ENCODE data around the gene ZFR2.

Gene ZFR2

GRCh38 chr19:3874695-3875094 lies 5.9 kb upstream of the ZFR2 start:
- in situ Hi-C loops (cut with MboI; ENCODE audit: low sequenced_read_pairs), result loop anchor here (25.0 kb wide), 1 partner anchor 338 kb away; no protein-coding TSS in a partner anchor

- in situ Hi-C loops (cut with MboI; ENCODE audit: low sequenced_read_pairs), result loop anchor here (25.0 kb wide), 1 partner anchor 339 kb away; no protein-coding TSS in a partner anchor
Observed at GRCh38 chr19:3873151-3873550, 4.3 kb upstream of the ZFR2 start.

GRCh38 chr19:3867971-3868769 lies 668 bp downstream of the ZFR2 start:
- in situ Hi-C loops (cut with MboI; ENCODE audit: low sequenced_read_pairs), result loop anchor here (25.0 kb wide), 1 partner anchor 344 kb away; no protein-coding TSS in a partner anchor

GRCh38 chr19:3866910-3867638 lies 1.8 kb downstream of the ZFR2 start:
- in situ Hi-C loops (cut with MboI; ENCODE audit: low sequenced_read_pairs), result loop anchor here (25.0 kb wide), 1 partner anchor 345 kb away; no protein-coding TSS in a partner anchor

GRCh38 chr19:3863648-3864047 lies 5.2 kb downstream of the ZFR2 start:
- in situ Hi-C loops (cut with MboI; ENCODE audit: low sequenced_read_pairs), result loop anchor here (25.0 kb wide), 1 partner anchor 349 kb away; no protein-coding TSS in a partner anchor

- in situ Hi-C loops (cut with MboI; ENCODE audit: low sequenced_read_pairs), result loop anchor here (25.0 kb wide), 1 partner anchor 349 kb away; no protein-coding TSS in a partner anchor
Observed at GRCh38 chr19:3862826-3863500, 5.9 kb downstream of the ZFR2 start.

GRCh38 chr19:3860499-3860898 lies 8.3 kb downstream of the ZFR2 start:
- in situ Hi-C loops (cut with MboI; ENCODE audit: low sequenced_read_pairs), result loop anchor here (25.0 kb wide), 1 partner anchor 352 kb away; no protein-coding TSS in a partner anchor

GRCh38 chr19:3857449-3858003 lies 11.3 kb downstream of the ZFR2 start:
- in situ Hi-C loops (cut with MboI; ENCODE audit: low sequenced_read_pairs), result loop anchor here (25.0 kb wide), 1 partner anchor 355 kb away; no protein-coding TSS in a partner anchor

GRCh38 chr19:3855320-3855719 lies 13.5 kb downstream of the ZFR2 start:
- in situ Hi-C loops (cut with MboI; ENCODE audit: low sequenced_read_pairs), result loop anchor here (25.0 kb wide), 1 partner anchor 357 kb away; no protein-coding TSS in a partner anchor

- in situ Hi-C loops (cut with MboI; ENCODE audit: low sequenced_read_pairs), result loop anchor here (25.0 kb wide), 1 partner anchor 360 kb away; no protein-coding TSS in a partner anchor
Observed at GRCh38 chr19:3852614-3853254, 16.1 kb downstream of the ZFR2 start.

- in situ Hi-C loops (cut with MboI; ENCODE audit: low sequenced_read_pairs), result loop anchor here (25.0 kb wide), 1 partner anchor 360 kb away; no protein-coding TSS in a partner anchor
Observed at GRCh38 chr19:3852177-3852511, 16.7 kb downstream of the ZFR2 start.

- in situ Hi-C loops (cut with MboI; ENCODE audit: low sequenced_read_pairs), result loop anchor here (25.0 kb wide), 1 partner anchor 361 kb away; no protein-coding TSS in a partner anchor
Observed at GRCh38 chr19:3851254-3852176, 17.3 kb downstream of the ZFR2 start.

GRCh38 chr19:3850320-3850972 lies 18.4 kb downstream of the ZFR2 start:
- in situ Hi-C loops (cut with MboI; ENCODE audit: low sequenced_read_pairs), result loop anchor here (25.0 kb wide), 1 partner anchor 362 kb away; no protein-coding TSS in a partner anchor

- in situ Hi-C loops (cut with MboI; ENCODE audit: low sequenced_read_pairs), result loop anchor here (25.0 kb wide), 1 partner anchor 363 kb away; no protein-coding TSS in a partner anchor
Observed at GRCh38 chr19:3849787-3850186, 19.1 kb downstream of the ZFR2 start.

- in situ Hi-C loops (cut with MboI; ENCODE audit: low sequenced_read_pairs), result no loop called here
Observed at GRCh38 chr19:3849092-3849491, 19.7 kb downstream of the ZFR2 start.

- in situ Hi-C loops (cut with MboI; ENCODE audit: low sequenced_read_pairs), result no loop called here
Observed at GRCh38 chr19:3844596-3844995, 24.2 kb downstream of the ZFR2 start.

- in situ Hi-C loops (cut with MboI; ENCODE audit: low sequenced_read_pairs), result no loop called here
Observed at GRCh38 chr19:3842948-3843347, 25.9 kb downstream of the ZFR2 start.

GRCh38 chr19:3840804-3841203 lies 28.0 kb downstream of the ZFR2 start:
- in situ Hi-C loops (cut with MboI; ENCODE audit: low sequenced_read_pairs), result no loop called here

Measured in HL-60/S4 treated with phorbol 12-myristate 13-acetate at 8.2 ng/mL for 4 days and 3 days (cell line).